Trophoblast cell (in vitro differentiated cells and primary cell): ENCODE measurements around the gene ADK.
"Not testable (repeated sequence)": the region's sequence is repeated elsewhere in the genome, so short reads cannot be mapped to it uniquely, and the experiment has no call there.

Source experiments
- DNase-seq, 2 donors: peaks; one replicate each; pipeline ENCODE4 v3.0.0-alpha.2; 2016
- H2AFZ ChIP-seq: 2 replicates; pipeline ENCODE4 v1.6.1; 2013; ENCODE audit warnings: low read length, moderate library complexity, mild to moderate bottlenecking; ENCODE audit not compliant: insufficient read depth, poor library complexity
- H2AK5ac ChIP-seq: 2 replicates; pipeline ENCODE4 v1.6.1; 2013; ENCODE audit warnings: mild to moderate bottlenecking, low read length
- H2BK120ac ChIP-seq: 2 replicates; pipeline ENCODE4 v1.6.1; 2013; ENCODE audit warnings: low read length, mild to moderate bottlenecking, moderate library complexity; ENCODE audit not compliant: insufficient read depth, poor library complexity
- H2BK12ac ChIP-seq: 2 replicates; pipeline ENCODE4 v1.6.1; 2013; ENCODE audit warnings: mild to moderate bottlenecking, low read length, moderate library complexity
- H2BK5ac ChIP-seq: 2 replicates; pipeline ENCODE4 v1.6.1; 2013; ENCODE audit warnings: low read length, low read depth, moderate library complexity, mild to moderate bottlenecking; ENCODE audit not compliant: poor library complexity
- H3K14ac ChIP-seq: 2 replicates; pipeline ENCODE4 v1.6.1; 2013; ENCODE audit warnings: mild to moderate bottlenecking, low read length
- H3K18ac ChIP-seq: 2 replicates; pipeline ENCODE4 v1.6.1; 2013; ENCODE audit warnings: mild to moderate bottlenecking, low read length
- H3K23ac ChIP-seq: 2 replicates; pipeline ENCODE4 v1.6.1; 2013; ENCODE audit warnings: low read length
- H3K27ac ChIP-seq: 2 replicates; pipeline ENCODE4 v1.5.1; 2013; ENCODE audit warnings: low read depth, mild to moderate bottlenecking, inconsistent platforms, low read length, moderate library complexity
- H3K27me3 ChIP-seq: 2 replicates; pipeline ENCODE4 v1.6.1; 2013; ENCODE audit warnings: inconsistent platforms, mild to moderate bottlenecking, low read length, moderate library complexity; ENCODE audit not compliant: insufficient read depth
- H3K36me3 ChIP-seq, 2 experiments: 1 replicate in 1 of 2; 2 replicates in 1 of 2; pipeline ENCODE4 v1.6.1; 2013; ENCODE audit warnings: low read length in 2 of 2, mild to moderate bottlenecking in 2 of 2, moderate library complexity in 1 of 2; ENCODE audit not compliant: insufficient read depth in 2 of 2, control insufficient read depth in 1 of 2
- H3K4ac ChIP-seq: 2 replicates; pipeline ENCODE4 v1.6.1; 2013; ENCODE audit warnings: low read depth, mild to moderate bottlenecking, low read length, moderate library complexity
- H3K4me1 ChIP-seq, 2 experiments: 1 replicate in 1 of 2; 2 replicates in 1 of 2; pipeline ENCODE4 v1.6.1; 2013; ENCODE audit warnings: low read length in 2 of 2, mild to moderate bottlenecking in 2 of 2, moderate library complexity in 1 of 2; ENCODE audit not compliant: insufficient read depth in 2 of 2, control insufficient read depth in 1 of 2
- H3K4me2 ChIP-seq: 2 replicates; pipeline ENCODE4 v1.6.1; 2013; ENCODE audit warnings: inconsistent platforms, mild to moderate bottlenecking, low read length, moderate library complexity
- H3K4me3 ChIP-seq: 2 replicates; pipeline ENCODE4 v1.5.1; 2013; ENCODE audit warnings: mild to moderate bottlenecking, low read depth, low read length, inconsistent platforms
- H3K79me1 ChIP-seq: one replicate; pipeline ENCODE4 v1.6.1; 2013; ENCODE audit warnings: low read length
- H3K79me2 ChIP-seq: 2 replicates; pipeline ENCODE4 v1.6.1; 2013; ENCODE audit warnings: low read length, mild to moderate bottlenecking; ENCODE audit not compliant: control insufficient read depth, insufficient read depth, poor library complexity
- H3K9ac ChIP-seq: 2 replicates; pipeline ENCODE4 v1.6.1; 2013; ENCODE audit warnings: mild to moderate bottlenecking, low read length
- H3K9me3 ChIP-seq: 2 replicates; pipeline ENCODE4 v1.6.1; 2013; ENCODE audit warnings: low read depth, mild to moderate bottlenecking, control low read depth, inconsistent platforms, low read length; ENCODE audit not compliant: insufficient read depth
- H4K12ac ChIP-seq: 2 replicates; pipeline ENCODE4 v1.6.1; 2013; ENCODE audit warnings: low read depth, mild to moderate bottlenecking, low read length, moderate library complexity
- H4K8ac ChIP-seq: 2 replicates; pipeline ENCODE4 v1.6.1; 2013; ENCODE audit warnings: low read depth, mild to moderate bottlenecking, low read length, moderate library complexity
- H4K91ac ChIP-seq: one replicate; pipeline ENCODE4 v1.6.1; 2013; ENCODE audit warnings: low read depth, mild to moderate bottlenecking, low read length, moderate library complexity
- WGBS: extraction: QIAGEN DNeasy Blood & Tissue Kit; methylation state at CpG from one replicate; pipeline ENCODE4 v1.1.7; 2013; ENCODE audit warnings: missing lambda C conversion rate; ENCODE audit not compliant: insufficient read length, insufficient coverage; ENCODE audit errors: extremely low coverage; 5-methylcytosine and 5-hydroxymethylcytosine counted together

The ADK gene

DNA sequence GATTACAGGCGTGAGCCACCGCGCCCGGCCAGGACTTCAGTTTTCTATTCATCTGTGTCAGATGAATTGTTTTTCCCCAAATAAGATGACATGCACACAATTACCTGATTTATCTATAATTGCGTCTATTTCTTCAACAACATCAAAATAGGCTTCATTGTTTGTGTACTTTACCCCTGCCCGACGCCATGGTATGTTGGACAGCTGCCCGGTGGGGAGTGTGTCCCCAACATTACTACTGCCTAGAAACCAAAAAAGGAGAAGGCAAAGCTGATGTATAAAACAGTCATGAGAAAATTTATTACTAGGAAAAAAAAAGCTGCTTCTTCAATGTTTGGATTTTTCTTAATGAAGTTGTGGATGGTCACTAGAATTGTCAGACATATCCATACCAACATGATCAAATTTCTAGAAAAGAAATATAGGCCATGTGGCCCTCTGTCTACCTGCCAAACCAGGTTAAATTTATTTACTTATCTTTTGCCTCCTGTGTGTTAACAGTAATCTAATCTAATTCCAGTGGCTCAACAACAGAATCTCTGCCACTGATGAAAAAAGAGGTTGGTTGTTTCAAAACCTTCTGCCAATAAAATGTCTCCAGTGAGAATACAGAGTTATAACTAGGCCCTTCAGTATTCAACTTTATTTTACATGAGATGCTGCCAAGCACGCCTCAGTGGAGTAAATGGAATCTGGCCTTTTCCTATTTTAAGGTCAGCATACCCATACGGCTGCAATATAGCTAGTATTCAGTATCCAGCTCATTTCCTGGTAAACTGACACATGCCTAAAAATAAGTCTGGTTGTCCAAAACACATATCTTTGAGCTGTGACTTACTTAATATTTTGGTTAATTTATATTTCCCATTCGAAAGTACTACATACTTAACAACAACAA is 16.8 kb upstream of the ADK start:
- no peak overlapping the region for H3K4me3 ChIP-seq
- no peak overlapping the region for H3K14ac ChIP-seq
- no peak overlapping the region for H3K9ac ChIP-seq
- no peak overlapping the region for H2AK5ac ChIP-seq
- no CpG with 5 or more reads among the region's 11 CpGs for WGBS
- no peak overlapping the region for H3K18ac ChIP-seq
- no peak overlapping the region for H3K27ac ChIP-seq
- no peak overlapping the region for H4K91ac ChIP-seq
- peaks cover 27 to 28% of the 10 kb centered on the region in 2 experiments for H3K36me3 ChIP-seq
- no peaks in the 10 kb centered on the region for H3K79me1 ChIP-seq
- H2BK5ac ChIP-seq, result no peak overlapping the region
- H3K9me3 ChIP-seq, result no peaks in the 10 kb centered on the region
- H2BK120ac ChIP-seq, result no peak overlapping the region
- no peak for DNase-seq
- no peak overlapping the region for H2AFZ ChIP-seq
- no peaks in the 10 kb centered on the region for H3K79me2 ChIP-seq
- H3K4ac ChIP-seq, result no peak overlapping the region
- no peaks in the 10 kb centered on the region for H3K4me1 ChIP-seq
- no peaks in the 10 kb centered on the region for H3K27me3 ChIP-seq
- no peak overlapping the region for H4K12ac ChIP-seq
- no peak overlapping the region for H3K4me2 ChIP-seq
- H4K8ac ChIP-seq, result no peak overlapping the region
- no peak overlapping the region for H3K23ac ChIP-seq
- H2BK12ac ChIP-seq, result no peak overlapping the region

DNA sequence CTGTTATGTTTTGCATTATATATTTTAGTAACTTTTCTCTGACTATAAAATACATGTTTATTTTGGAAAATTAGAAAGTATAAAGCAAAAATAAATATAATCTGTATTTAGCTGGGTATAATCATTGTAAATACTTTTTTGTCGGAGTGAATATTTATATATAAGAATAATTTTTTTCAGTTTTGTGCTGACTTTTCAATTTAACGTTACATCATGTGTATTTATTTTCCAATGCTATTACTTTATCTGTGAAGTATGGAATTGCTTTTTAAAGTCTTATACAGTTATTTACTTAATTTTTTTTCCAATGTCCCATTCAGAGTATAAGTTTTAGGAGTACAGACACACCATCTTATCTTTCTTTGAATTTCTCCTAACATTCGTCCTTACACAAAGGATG is 15.6 kb upstream of the ADK start:
- no CpG with 5 or more reads among the region's 3 CpGs for WGBS
- no peaks in the 10 kb centered on the region for H3K27me3 ChIP-seq

DNA sequence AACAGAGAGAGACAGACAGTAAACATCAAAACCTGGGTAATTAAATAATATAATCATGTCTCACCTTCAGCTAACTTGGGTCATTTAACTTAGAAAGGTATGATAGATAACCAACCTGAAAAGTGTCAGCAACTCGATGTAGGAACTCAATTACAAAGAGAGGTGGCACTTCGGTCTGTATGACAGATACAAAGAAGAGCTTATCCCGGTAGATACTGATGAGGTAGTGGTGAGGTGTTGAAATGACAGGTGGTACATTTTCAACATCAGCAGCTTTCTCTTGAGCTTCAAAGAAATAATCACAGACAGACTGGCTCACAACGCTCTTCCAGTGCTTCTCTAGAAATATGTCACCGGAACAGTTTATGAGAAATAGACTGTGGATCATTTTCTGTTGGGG is 13.0 kb upstream of the ADK start:
- no peak overlapping the region for H3K18ac ChIP-seq
- WGBS, result no CpG with 5 or more reads among the region's 5 CpGs
- H2BK12ac ChIP-seq, result no peak overlapping the region
- no peak overlapping the region for H3K4me3 ChIP-seq
- no peak overlapping the region for H3K27ac ChIP-seq
- no peaks in the 10 kb centered on the region for H3K9me3 ChIP-seq
- no peak overlapping the region for H2BK5ac ChIP-seq
- no peak overlapping the region for H3K4ac ChIP-seq
- H3K27me3 ChIP-seq, result no peaks in the 10 kb centered on the region
- no peaks in the 10 kb centered on the region for H3K4me1 ChIP-seq
- H3K14ac ChIP-seq, result no peak overlapping the region
- no peak overlapping the region for H2AFZ ChIP-seq
- no peak overlapping the region for H2BK120ac ChIP-seq
- H3K9ac ChIP-seq, result no peak overlapping the region
- no peak overlapping the region for H3K4me2 ChIP-seq
- DNase-seq, result no peak
- no peak overlapping the region for H4K12ac ChIP-seq
- H3K36me3 ChIP-seq, result peaks cover 17 to 19% of the 10 kb centered on the region in 2 experiments
- no peak overlapping the region for H4K91ac ChIP-seq
- no peak overlapping the region for H2AK5ac ChIP-seq
- no peak overlapping the region for H4K8ac ChIP-seq
- H3K79me1 ChIP-seq, result no peaks in the 10 kb centered on the region
- no peak overlapping the region for H3K23ac ChIP-seq
- H3K79me2 ChIP-seq, result no peaks in the 10 kb centered on the region

More for the DNA sequence above, 15.6 kb upstream of the ADK start:
- Histone ChIP-seq H3K4ac (no peak overlapping the region), H3K79me2 (no peaks in the 10 kb centered on the region), H4K12ac (no peak overlapping the region), H3K36me3 (peaks cover 27 to 28% of the 10 kb centered on the region in 2 experiments), H2BK12ac (no peak overlapping the region), H3K9me3 (no peaks in the 10 kb centered on the region), H3K4me3 (no peak overlapping the region), H3K18ac (no peak overlapping the region), H3K79me1 (no peaks in the 10 kb centered on the region), H3K9ac (no peak overlapping the region), H3K23ac (no peak overlapping the region), H2BK5ac (no peak overlapping the region), H4K8ac (no peak overlapping the region), H4K91ac (no peak overlapping the region), H2BK120ac (no peak overlapping the region), H3K14ac (no peak overlapping the region), H2AFZ (no peak overlapping the region), H3K27ac (no peak overlapping the region), H3K4me2 (no peak overlapping the region), H2AK5ac (no peak overlapping the region), H3K4me1 (no peaks in the 10 kb centered on the region)
- DNase-seq, result no peak

DNA sequence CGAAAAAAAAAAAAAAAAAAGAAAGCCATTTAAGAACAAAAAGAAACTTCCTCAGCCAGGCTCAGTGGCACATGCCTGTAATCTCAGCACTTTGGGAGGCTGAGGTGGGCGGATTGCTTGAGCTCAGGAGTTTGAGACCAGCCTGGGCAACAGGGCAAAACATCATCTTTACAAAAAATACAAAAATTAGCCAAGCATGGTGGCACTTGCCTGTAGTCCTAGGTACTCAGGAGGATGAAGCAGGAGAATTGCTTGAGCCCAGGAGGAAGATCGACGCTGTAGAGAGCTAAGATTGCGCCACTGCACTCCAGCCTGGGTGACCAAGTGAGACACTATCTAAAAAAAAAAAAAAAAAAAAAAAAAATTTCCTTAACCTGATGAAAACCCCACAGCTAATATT is 12.4 kb upstream of the ADK start:
- H3K79me1 ChIP-seq, H3K4me2 ChIP-seq, H2AK5ac ChIP-seq, H3K27ac ChIP-seq, H4K8ac ChIP-seq, H3K23ac ChIP-seq, H4K12ac ChIP-seq, H2BK12ac ChIP-seq, DNase-seq, H2BK5ac ChIP-seq, H3K18ac ChIP-seq, H3K9me3 ChIP-seq, H3K4me1 ChIP-seq, H2AFZ ChIP-seq, H3K79me2 ChIP-seq, H3K14ac ChIP-seq, H3K9ac ChIP-seq, H3K4ac ChIP-seq, H4K91ac ChIP-seq, H2BK120ac ChIP-seq, H3K4me3 ChIP-seq, H3K27me3 ChIP-seq: not testable (repeated sequence)
- peaks cover 12 to 17% of the 10 kb centered on the region in 2 experiments for H3K36me3 ChIP-seq
- WGBS, result no CpG with 5 or more reads among the region's 5 CpGs
